NCI-H128 (cell line): ENCODE measurements around the gene NRDC.

Experiments
- DNase-seq: peaks from one replicate; lab custom pipeline; 2025; ENCODE audit not compliant: unreplicated experiment; lab: John Stamatoyannopoulos, UW

NRDC gene

DNA sequence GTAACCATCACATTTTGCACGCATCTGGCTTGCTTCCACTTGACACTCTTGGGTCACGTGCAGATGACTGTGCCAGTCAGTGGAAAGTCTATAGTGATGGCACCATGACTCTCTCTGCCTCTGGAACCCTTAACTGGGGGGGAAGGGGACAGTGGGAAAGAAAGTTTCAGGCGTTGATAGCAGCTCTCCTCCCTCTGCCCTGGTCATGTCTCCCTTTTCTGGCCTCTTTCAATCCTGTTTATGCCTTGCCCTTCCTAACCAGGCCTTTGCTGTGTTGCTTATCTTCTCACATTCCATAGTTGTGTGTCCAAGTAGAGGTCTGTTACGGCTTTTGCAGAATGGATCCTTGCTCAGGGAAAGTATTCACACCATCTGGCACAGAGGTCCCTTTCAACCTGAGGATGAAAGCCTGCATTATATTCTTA lies 93.5 kb downstream of the NRDC start:
- DNase-seq = no peak

GRCh38 chr1:51780927-51781326 lies 97.6 kb downstream of the NRDC start:
- DNase-seq = no peak

DNA sequence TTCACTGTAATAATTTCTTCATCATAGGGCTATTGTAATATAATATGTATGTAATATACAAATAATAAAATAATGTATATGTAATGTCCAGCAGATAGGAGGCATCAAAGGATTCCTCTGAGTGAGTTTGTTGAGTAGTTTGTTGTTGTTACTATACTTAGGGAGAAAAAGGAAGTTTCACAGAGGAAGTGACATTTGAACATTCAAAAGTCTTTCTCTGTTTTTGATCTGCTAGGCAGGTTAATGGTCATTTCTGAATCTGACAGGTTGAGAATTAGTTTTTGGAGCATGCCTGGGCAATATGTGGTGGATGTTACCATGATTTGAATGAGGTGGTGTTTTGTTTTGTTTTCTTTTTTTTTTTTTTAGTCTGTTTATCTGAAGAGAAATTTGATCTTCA lies 102.1 kb downstream of the NRDC start:
- DNase-seq = no peak

DNA sequence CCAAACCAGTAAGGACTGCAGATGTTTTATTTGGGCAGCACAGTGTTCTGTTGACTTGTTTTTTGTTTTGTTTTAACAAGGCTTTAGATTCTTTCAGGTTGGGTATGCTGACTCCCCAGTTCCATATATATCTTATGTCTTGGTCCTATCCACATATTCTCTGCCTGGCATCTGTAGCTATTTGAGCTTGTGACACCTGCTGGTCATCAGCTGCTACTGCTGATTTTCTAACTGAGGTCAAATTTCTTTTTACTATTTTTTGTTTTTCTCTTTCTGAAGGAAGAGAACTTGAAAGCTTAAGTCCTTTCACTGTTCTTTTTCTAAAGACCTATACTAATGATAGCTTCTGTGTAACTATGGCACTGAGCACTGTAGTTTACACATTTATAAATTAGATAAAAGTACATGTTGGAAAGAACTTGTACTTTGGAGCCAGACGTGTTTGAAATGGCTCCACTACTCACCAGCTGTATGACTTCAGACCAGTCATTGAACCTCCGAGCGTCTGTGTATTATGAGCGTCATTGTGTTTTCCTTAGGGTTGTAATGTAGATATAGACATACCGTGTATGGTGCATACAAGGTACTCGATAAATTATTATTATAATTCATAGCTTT lies 109.4 kb downstream of the NRDC start:
- no peak for DNase-seq

DNA sequence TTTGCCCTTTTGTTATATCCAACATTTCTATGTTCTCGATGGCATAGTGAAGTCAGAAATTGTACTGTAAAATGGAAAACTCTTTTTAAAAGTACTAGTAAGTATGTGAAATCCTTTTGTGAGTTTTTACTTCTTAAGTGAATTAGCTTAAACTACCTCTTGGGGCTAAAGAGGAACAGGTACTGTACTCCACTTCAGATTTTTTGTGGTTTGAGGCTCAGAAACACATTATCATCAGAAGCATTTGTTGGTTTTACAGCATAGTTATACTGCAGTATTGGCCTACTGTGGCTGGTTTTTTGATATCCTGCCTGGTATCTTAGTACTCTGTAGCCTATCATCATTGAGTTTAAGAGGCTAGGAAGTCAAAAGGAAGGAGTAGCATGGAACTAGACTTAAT lies 117.2 kb downstream of the NRDC start:
- DNase-seq = no peak

DNA sequence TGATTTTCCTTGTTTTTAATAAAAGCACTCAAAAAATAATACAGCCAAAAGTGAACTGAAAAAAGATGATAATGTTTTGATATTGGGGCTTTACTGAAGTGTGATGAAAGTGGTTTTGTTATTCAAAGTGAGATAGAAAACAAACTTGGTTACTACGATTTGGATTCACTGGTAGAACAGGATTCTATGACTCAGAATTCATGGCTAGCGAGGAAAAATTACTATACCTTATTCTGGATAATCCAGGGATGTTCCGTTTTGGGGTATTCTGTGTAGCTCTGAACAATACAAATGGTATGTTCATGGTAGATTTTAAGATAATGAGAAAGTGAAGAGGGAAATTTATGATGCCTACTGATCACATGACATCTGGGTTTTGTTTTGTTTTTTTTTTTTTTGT lies 117.7 kb downstream of the NRDC start:
- no peak for DNase-seq

DNA sequence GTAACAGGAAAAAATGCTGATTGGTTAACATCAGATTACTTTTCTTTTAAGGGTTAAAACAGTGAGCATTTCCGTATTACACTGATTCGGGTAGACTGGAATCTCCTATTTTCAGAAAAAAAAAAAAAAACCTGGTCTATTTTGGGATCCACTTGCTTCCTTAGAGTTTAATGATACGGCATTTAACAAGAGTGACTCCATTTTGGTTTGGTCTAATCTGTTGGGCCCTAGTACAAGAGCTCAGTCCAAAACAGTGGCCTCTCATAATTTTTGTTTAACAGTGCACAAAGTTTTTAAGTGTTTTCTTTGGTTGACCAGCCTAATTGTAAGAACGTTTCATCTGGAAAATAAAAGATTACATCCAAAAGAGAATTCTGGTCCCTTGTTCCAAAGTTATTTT lies 120.2 kb downstream of the NRDC start:
- DNase-seq = no peak

GRCh38 chr1:51756290-51756689 lies 122.2 kb downstream of the NRDC start:
- DNase-seq = no peak

DNA sequence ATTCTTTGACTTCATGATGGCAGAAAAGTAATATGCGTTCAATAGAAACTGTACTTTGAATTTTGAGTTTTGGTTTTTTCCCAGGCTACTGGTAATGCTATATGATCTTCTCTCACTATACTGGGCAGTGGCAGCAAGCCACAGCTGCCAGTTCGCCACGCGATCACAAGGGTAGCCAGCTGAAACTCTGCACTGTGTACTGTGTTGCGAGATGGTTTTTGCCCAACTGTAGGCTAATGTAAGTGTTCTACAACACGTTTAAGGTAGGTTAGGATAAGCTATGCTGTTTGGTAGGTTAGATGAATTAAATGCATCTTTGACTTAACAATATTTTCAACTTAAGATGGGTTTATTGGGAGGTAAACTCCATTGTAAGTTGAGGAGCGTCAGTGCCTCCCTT lies 123.1 kb downstream of the NRDC start:
- DNase-seq = no peak

DNA sequence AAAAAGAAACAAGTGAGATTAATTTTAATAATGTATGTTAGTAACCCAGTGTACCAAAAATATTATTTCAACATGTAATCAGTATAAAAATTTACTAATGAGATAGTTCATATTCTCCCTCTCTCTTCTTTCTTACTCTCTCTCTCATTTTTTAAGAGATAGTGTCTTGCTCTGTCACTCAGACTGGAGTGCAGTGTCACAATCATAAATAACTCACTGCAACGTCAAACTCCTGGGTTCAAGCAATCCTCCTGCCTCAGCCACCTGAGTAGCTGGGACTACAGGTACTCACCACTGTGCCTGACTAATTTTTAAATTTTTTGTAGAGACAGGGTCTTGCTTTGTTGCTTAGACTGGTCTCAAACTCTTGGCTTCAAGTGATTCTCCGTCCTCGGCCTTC lies 123.9 kb downstream of the NRDC start:
- DNase-seq = no peak

DNA sequence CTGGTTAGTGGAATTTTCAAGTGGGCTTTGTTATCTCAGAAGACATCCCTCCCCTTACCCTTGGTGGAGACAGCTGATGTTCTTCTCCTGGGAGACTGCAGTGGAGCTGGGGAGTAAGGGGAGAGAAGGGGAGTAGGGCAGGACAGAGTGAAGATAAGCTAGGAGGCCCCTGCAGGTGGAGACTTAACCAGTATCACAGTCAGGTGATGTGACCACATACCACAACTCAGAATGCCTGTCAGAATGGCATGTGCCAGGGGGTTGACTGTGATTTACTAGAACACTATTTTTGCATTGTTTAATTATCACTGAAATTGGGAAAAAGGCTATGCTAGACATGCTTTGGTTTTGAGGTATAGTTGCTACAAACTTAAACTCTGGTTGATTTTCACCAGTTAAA lies 124.6 kb downstream of the NRDC start:
- no peak for DNase-seq

GRCh38 chr1:51752073-51752948 lies 126.2 kb downstream of the NRDC start:
- no peak for DNase-seq

GRCh38 chr1:51750729-51751128 lies 127.8 kb downstream of the NRDC start:
- DNase-seq = no peak

GRCh38 chr1:51750218-51750617 lies 128.3 kb downstream of the NRDC start:
- DNase-seq = no peak

DNA sequence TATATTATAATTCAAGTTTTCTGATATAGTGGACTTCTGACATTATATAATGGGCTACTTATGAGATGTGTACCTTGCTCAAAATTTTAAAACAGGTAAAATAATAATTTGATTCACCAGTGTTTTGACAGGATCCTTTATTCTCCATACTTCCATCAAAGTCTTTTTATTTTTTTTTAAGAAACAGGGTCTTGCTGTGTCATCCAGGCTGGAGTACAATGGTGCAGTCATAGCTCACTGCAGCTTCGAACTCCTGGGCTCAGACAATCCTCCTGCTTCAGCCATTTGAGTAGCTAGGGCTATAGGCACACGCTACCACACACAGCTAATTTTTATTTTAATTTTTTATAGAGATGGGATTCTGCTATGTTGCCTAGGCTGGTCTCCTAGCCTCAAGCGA lies 129.4 kb downstream of the NRDC start:
- DNase-seq = no peak

- DNase-seq = no peak
Measured at GRCh38 chr1:51745304-51745570, 133.3 kb downstream of the NRDC start.

- no peak for DNase-seq
Measured at GRCh38 chr1:51744506-51745303, 133.8 kb downstream of the NRDC start.

DNA sequence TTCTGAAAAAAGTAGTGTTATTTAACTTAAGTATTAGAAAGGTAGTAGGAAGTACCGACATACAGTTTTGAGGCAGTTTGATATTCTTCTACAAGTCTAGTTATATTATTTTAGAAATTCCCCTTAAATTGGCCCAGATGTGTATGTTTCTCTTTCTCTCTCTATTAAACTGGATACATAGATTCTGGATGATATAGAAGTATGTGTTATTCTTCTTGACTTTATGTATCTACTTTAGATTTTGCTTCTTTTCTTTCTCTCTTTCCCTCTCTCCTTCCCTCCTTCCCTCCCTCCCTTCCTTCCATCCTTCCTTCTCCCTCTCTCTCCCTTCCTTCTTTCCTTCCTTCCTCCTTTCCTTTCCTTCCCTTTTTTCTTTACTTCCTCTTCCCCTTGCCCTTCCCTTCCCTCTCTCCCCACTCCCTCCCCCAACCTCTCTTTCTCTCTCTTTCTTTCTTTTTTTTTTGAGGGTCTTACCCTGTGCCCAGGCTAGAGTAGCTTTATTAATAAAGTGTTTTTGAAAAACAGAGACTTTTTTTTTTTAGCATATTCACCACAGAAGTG lies 137.3 kb downstream of the NRDC start:
- no peak for DNase-seq

GRCh38 chr1:51740652-51741051 lies 137.9 kb downstream of the NRDC start:
- no peak for DNase-seq
